Gastrocnemius medialis (tissue), 4 donors: ENCODE data around the gene CD63. TPM values are rescaled to one million over a fixed set of nuclear protein-coding genes. Genes with fewer than 3 reads are reported as not detected.

Experiments used
- ATAC-seq, 2 donors: fragments of 150-250 bp; one replicate each; pipeline ENCODE4 v1.9.1; 2016
- DNase-seq, 2 donors: peaks; one replicate each; pipeline ENCODE4 v3.0.0-alpha.2; 2019
- H3K27ac ChIP-seq, 4 donors: fragments of 200-600 bp; sonication (generic); 1 replicate in 1 of 4; 2 replicates in 3 of 4; pipeline ENCODE4 v1.5.1; 2016 to 2018; ENCODE audit warnings: mild to moderate bottlenecking in 2 of 4, moderate library complexity in 1 of 4
- H3K27me3 ChIP-seq, 3 donors: fragments of 200-600 bp; sonication (generic) in 2 of 3; 1 replicate in 1 of 3; 2 replicates in 2 of 3; pipeline versions ENCODE4 v1.5.1 to v1.6.0; 2016 to 2019; ENCODE audit warnings: mild to moderate bottlenecking in 1 of 3, moderate library complexity in 1 of 3
- H3K36me3 ChIP-seq, 2 donors: fragments of 200-600 bp; sonication (generic) in 1 of 2; one replicate each; pipeline ENCODE4 v1.5.1; 2017 to 2018
- H3K4me1 ChIP-seq, 2 donors: fragments of 200-600 bp; sonication (generic) in 1 of 2; one replicate each; pipeline ENCODE4 v1.5.1; 2016 to 2017; ENCODE audit warnings: mild to moderate bottlenecking in 2 of 2
- H3K4me3 ChIP-seq, 4 donors: fragments of 200-600 bp; sonication (generic) in 3 of 4; 1 replicate in 1 of 4; 2 replicates in 3 of 4; pipeline ENCODE4 v1.5.1; 2016 to 2019; ENCODE audit warnings: mild to moderate bottlenecking in 2 of 4
- H3K9me3 ChIP-seq, 3 donors: fragments of 200-600 bp; sonication (generic) in 2 of 3; 1 replicate in 1 of 3; 2 replicates in 2 of 3; pipeline ENCODE4 v1.5.1; 2016 to 2019
- CTCF ChIP-seq, 5 experiments: fragments of 450-650 bp in 3 of 5; fragments of 200-600 bp in 2 of 5; sonication (generic) in 2 of 5; IDR thresholded peaks in 4 of 5; conservative IDR thresholded peaks in 1 of 5; 1 replicate in 4 of 5; 2 replicates in 1 of 5; pipeline ENCODE4 v1.5.1; 2016 to 2019; ENCODE audit warnings: antibody characterized with exemption in 5 of 5, mild to moderate bottlenecking in 3 of 5, moderate library complexity in 3 of 5
- POLR2A ChIP-seq, 2 donors: fragments of 450-650 bp; IDR thresholded peaks; one replicate each; pipeline ENCODE4 v1.6.1; 2017; ENCODE audit warnings: antibody characterized with exemption in 2 of 2, mild to moderate bottlenecking in 2 of 2, moderate library complexity in 2 of 2
- in situ Hi-C, 4 donors: fragments of 200-750 bp; cut with MboI; loops; one replicate each; pipeline versions ENCODE4 v1.15.0 to v1.8.0; 2017; ENCODE audit warnings: low sequenced_read_pairs in 4 of 4
- intact Hi-C: fragments of 100-400 bp; cut with DNase I; formaldehyde crosslinking; loops from one replicate; pipeline ENCODE4 v1.15.1; 2023; ENCODE audit warnings: low total_unique reads
- total RNA-seq, 4 donors: library from RNA; depleted of rRNA; stranded (reverse); fragments of >200 nt; gene quantifications; one replicate each; pipeline versions ENCODE4 v1.1.0 to v1.2.3, GENCODE V29; 2016

CD63 gene
- total RNA-seq, 4 donors from 2014 or later: 423 to 1,107 (median 634) TPM

- Histone ChIP-seq H3K27ac (peak overlapping the region; percentile 95 to 100 (median 99)), H3K4me1 (peaks cover 85 to 86% of the 10 kb centered on the region in 2 donors), H3K27me3 (no peaks in the 10 kb centered on the region), H3K36me3 (no peaks in the 10 kb centered on the region), H3K9me3 (no peaks in the 10 kb centered on the region), H3K4me3 (peak overlapping the region; percentile 69 to 95 (median 81))
- in situ Hi-C loops (loop anchor here in 2 of 4 donors (5.0 to 25.0 kb wide), 2 partner anchors 38 to 1728 kb away; partner anchors contain the start of gene HOXC10 (in 1 of the 2)), intact Hi-C loops (loop anchor here (5.0 to 10.0 kb wide), 2 partner anchors 507 to 550 kb away; partner anchors contain the start of genes COQ10A, NABP2 and RNF41)
- no peak for DNase-seq
- no peak for ATAC-seq
- TF ChIP-seq POLR2A (IDR thresholded peaks at IDR 0.05): no peak
- no peak for TF ChIP-seq CTCF (IDR thresholded peaks at IDR 0.05 in 4 of 5, conservative IDR thresholded peaks at IDR 0.05 in 1 of 5)
These were observed 13.5 kb downstream of the CD63 start for GRCh38 chr12:55715169-55715764.

DNA sequence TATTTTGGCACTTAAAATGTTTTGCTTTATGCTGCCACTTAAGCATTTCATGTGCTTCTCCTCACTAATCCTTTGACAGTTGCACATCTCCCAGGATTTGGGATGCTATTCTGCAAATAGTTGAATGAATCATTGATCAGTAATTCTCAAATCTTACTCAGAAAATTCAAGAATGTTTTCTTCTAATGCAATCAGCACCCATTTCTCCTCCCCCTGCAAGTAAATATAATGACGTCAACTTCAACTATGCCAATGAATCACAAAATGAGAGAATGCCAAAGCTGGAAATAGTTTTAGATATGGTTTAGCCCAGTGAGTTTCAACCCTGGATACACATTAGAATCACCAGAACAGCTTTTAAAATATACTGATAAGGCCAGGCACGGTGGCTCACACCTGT is 15.1 kb downstream of the CD63 start:
- H3K4me3 ChIP-seq: no peak overlapping the region
- DNase-seq (no peak), ATAC-seq (no peak)
- no peaks in the 10 kb centered on the region for H3K27me3 ChIP-seq
- peak overlapping the region; percentile 87 to 96 (median 92) for H3K27ac ChIP-seq
- TF ChIP-seq CTCF (IDR thresholded peaks at IDR 0.05 in 4 of 5, conservative IDR thresholded peaks at IDR 0.05 in 1 of 5) (no peak), POLR2A (IDR thresholded peaks at IDR 0.05) (no peak)
- intact Hi-C loops (loop anchor here (10.0 kb wide), 1 partner anchor 551 kb away; the partner anchor contains the start of gene COQ10A), in situ Hi-C loops (loop anchor here in 1 of 4 donors (25.0 kb wide), 1 partner anchor 1726 kb away; the partner anchor contains the start of gene HOXC10)
- no peaks in the 10 kb centered on the region for H3K9me3 ChIP-seq
- no peaks in the 10 kb centered on the region for H3K36me3 ChIP-seq
- peaks cover 82 to 84% of the 10 kb centered on the region in 2 donors for H3K4me1 ChIP-seq

- intact Hi-C loops: loop anchor here (10.0 kb wide), 1 partner anchor 552 kb away; the partner anchor contains the start of gene COQ10A
- Histone ChIP-seq H3K36me3 (no peaks in the 10 kb centered on the region), H3K27me3 (no peaks in the 10 kb centered on the region), H3K4me3 (peak overlapping the region in 1 of 4 donors; percentile 67), H3K4me1 (peaks cover 78 to 83% of the 10 kb centered on the region in 2 donors), H3K27ac (peak overlapping the region; percentile 87 to 96 (median 92)), H3K9me3 (no peaks in the 10 kb centered on the region)
- peak in 1 of 2 donors; percentile 65 for DNase-seq
- peak in 1 of 2 donors; percentile 23 for ATAC-seq
- in situ Hi-C loops: loop anchor here in 1 of 4 donors (25.0 kb wide), 1 partner anchor 1726 kb away; the partner anchor contains the start of gene HOXC10
- TF ChIP-seq CTCF (IDR thresholded peaks at IDR 0.05 in 4 of 5, conservative IDR thresholded peaks at IDR 0.05 in 1 of 5): no peak
These were observed 16.0 kb downstream of the CD63 start for GRCh38 chr12:55712700-55713415.

- in situ Hi-C loops (loop anchor here in 1 of 4 donors (25.0 kb wide), 1 partner anchor 1725 kb away; the partner anchor contains the start of gene HOXC10), intact Hi-C loops (loop anchor here (10.0 kb wide), 1 partner anchor 553 kb away; the partner anchor contains the start of gene COQ10A)
- peak overlapping the region in 3 of 4 donors; percentile 6 to 70 (median 67) for H3K4me3 ChIP-seq
These were observed 16.8 kb downstream of the CD63 start for GRCh38 chr12:55711786-55712553.

More at GRCh38 chr12:55711786-55712553, 16.8 kb downstream of the CD63 start:
- peak in 1 of 2 donors; percentile 58 for DNase-seq
- no peak for ATAC-seq
- no peaks in the 10 kb centered on the region for H3K36me3 ChIP-seq
- H3K4me1 ChIP-seq: peaks cover 69 to 78% of the 10 kb centered on the region in 2 donors
- H3K27ac ChIP-seq: peak overlapping the region; percentile 87 to 96 (median 92)
- H3K9me3 ChIP-seq: no peaks in the 10 kb centered on the region
- no peaks in the 10 kb centered on the region for H3K27me3 ChIP-seq
- TF ChIP-seq CTCF (IDR thresholded peaks at IDR 0.05 in 4 of 5, conservative IDR thresholded peaks at IDR 0.05 in 1 of 5): no peak
- TF ChIP-seq POLR2A (IDR thresholded peaks at IDR 0.05): no peak
